GDM1 (cell line): ENCODE results near the gene TTC33.

ENCODE experiments used
- DNase-seq: peaks from one replicate; lab custom pipeline; 2025; lab: John Stamatoyannopoulos, UW

The TTC33 gene

GRCh38 chr5:40485021-40485998 lies 270.5 kb downstream of the TTC33 start:
- DNase-seq: no peak

GRCh38 chr5:40484495-40484894 lies 271.3 kb downstream of the TTC33 start:
- no peak for DNase-seq

GRCh38 chr5:40483316-40483715 lies 272.4 kb downstream of the TTC33 start:
- no peak for DNase-seq

- no peak for DNase-seq
Observed at GRCh38 chr5:40481241-40481640, 274.5 kb downstream of the TTC33 start.

GRCh38 chr5:40480392-40480791 lies 275.4 kb downstream of the TTC33 start:
- DNase-seq: no peak

DNA sequence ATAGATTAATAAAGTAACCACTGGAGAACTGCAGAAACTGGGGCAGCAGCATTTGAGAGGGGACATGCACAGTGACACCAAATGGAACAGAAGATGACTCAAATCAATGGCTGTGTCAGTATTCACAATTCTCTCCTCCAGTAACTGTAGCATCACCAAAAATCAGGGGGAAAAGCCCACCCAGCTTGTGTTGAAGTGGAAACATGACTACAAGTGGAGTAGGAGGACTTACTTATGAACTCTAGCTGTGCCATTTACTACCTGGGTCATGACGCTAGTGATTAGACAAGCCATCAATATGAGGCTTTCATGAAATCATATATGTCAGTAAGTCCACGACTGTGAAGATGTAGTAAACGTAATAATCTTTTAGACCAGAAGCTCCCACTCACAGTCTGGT lies 275.8 kb downstream of the TTC33 start:
- DNase-seq: no peak

DNA sequence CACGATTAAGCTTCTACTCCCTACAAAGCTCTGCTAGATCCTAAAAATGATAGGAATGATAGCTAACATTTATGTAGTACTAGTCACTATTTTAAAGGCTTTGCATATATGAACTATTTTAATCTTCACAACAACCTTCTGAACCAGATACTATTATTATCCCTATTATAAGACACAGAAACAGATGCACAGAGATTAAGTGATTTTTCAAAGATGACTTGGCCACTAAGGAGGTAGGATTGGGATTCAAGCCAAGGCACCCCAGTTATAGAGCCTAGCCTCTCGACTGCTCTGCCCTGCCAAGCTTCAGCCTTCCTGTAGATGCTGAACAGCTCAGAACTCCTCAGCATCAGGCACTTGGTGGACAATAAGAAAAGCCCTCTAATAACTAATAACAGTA lies 277.0 kb downstream of the TTC33 start:
- DNase-seq: no peak

DNA sequence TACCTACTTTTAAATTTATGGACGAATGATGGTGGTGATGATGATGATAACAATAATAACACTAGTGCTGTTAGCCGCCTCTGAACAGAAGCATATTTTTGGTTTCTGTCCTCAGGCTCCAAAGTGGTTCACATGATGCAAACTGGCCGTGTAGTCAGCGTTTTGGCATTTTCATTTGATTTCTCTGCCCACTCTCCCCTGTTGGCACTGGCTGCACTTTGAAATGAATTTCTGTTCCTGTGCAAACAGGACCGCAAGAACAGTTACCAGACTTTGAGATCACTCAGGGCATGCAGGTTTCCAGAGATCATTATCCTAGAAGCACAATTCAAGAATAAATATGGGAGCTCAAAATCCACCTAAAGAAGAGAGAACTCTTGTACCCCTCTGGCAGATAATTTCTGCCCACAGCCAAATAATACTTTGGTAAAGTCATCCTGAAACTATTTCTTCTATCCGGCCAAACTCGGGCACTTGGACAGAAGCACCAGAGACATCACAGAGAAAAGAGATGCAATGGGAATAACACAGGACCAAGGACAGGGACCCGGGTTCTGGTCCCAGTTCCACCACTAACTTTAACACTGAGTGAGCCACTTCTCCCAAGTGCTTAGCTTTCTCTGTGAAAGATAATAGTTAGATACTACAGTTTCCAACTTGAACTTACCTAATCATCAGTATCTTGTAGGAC lies 277.8 kb downstream of the TTC33 start:
- no peak for DNase-seq

DNA sequence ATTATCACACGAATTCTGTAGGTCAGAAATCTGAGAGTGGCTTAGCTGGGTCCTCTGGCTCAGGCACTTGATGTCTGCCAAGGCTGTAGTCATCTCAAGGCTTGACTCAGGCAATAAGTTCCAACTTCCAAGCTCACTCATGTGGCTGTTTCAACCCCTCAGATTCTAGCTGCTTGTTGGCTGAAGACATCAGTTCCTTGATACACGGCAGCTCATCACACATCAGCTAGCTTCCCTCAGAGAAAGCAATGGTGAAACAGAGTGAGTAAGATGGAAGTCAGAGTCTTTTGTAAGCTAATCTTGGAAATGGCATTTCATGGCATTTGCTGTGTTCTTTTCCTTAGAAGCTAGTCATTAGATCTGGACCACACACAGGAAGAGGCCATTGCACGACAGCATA lies 280.2 kb downstream of the TTC33 start:
- no peak for DNase-seq

DNA sequence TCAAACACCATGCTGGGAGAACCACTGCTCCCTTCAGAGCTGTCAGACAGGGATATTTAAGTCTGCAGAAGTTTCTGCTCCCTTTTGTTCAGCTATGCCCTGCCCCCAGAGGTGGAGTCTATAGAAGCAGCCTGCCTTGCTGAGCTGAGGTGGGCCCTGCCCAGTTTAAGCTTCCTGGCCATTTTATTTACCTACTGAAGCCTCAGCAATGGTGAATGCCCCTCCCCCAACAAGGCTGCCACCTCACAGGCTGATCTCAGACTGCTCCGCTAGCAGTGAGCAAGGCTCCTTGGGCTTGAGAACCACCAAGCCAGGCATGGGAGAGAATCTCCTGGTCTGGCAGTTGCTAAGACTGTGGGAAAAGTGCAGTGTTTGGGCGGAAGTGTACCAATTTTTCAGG lies 281.5 kb downstream of the TTC33 start:
- no peak for DNase-seq

DNA sequence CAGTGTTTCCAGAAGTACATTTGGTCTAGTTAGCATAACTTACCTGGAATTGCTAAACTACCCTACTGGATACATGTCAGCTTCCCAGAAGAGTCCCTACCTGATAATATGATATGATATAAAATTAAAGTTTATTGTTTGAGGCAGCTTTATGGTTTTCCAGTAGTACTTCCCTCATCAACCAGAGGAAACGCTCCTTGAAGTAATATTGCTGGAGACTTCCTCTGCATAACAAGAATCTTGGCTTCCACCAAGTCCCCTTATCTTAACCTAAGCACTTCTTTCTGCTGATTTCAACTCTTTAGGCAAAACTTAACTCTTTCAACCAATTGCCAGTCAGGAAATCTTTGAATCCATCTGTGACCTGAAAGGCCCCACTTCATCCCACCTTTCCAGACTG lies 290.3 kb downstream of the TTC33 start:
- DNase-seq: no peak

DNA sequence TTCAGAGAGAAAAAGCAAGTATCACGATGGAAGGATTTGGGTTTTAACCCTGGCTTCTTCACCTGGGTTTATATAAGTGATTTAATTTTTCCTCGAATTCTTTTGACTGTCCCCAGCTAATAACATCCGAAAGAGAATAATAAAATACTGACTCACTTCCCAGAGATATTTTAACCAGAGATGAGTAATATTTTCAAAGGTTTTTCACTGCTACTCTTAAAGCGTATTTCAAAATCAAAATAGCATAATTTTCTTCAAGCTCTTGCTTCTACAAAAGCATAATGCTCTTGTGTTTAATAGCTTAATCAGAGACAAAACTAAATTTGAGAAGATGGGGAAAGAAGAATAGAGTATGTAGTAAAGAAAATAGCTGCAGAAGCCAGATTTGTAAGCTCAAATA lies 291.2 kb downstream of the TTC33 start:
- no peak for DNase-seq
